ENCODE measurements around the gene IL1RAP. TPM values are rescaled to one million over a fixed set of nuclear protein-coding genes. Genes with fewer than 3 reads are reported as not detected.

Gene IL1RAP
- total and polyA plus RNA-seq, 2 donors (not counting 3 experiments of a cell fraction or from before 2014, with no cell fraction given) = 4.3 to 9.2 TPM

GRCh38 chr3:190658106-190658505, 144.2 kb downstream of the IL1RAP start:
- H3K4me2 ChIP-seq (ENCODE audit: insufficient read depth, low read length) = no peak overlapping the region
- H3K27ac ChIP-seq (ENCODE audit: insufficient read depth, low read depth, low read length) = no peak overlapping the region
- no peaks in the 10 kb centered on the region for H3K36me3 ChIP-seq (ENCODE audit: control insufficient read depth in 2 of 2, extremely low read depth in 1 of 2, insufficient read depth in 2 of 2, low read length in 2 of 2)
- ChIA-PET CTCF (no interaction called here), POLR2A (no interaction called here)
- BruUV-seq (replicated peaks) = no TSS peak
- no peaks in the 10 kb centered on the region for H3K9me3 ChIP-seq (replicated peaks; ENCODE audit: control insufficient read depth, insufficient read depth, low read length)
- H3K4me1 ChIP-seq (ENCODE audit: control insufficient read depth, extremely low read depth, insufficient read depth, low read length) = no peaks in the 10 kb centered on the region
- no peaks in the 10 kb centered on the region for H3K79me2 ChIP-seq (ENCODE audit: control insufficient read depth, insufficient read depth, low read length)
- H3K9me1 ChIP-seq (replicated peaks; ENCODE audit: control insufficient read depth, extremely low read depth, insufficient read depth, low read length) = no peaks in the 10 kb centered on the region
- no peaks in the 10 kb centered on the region for H4K20me1 ChIP-seq (replicated peaks; ENCODE audit: control insufficient read depth, extremely low read depth, insufficient read depth, low read length)
- intact Hi-C loops (cut with micrococcal nuclease) = no loop called here
- H3K9ac ChIP-seq (replicated peaks; ENCODE audit: extremely low read depth, insufficient read depth, low read length) = no peak overlapping the region
- TF ChIP-seq POLR2AphosphoS5 (IDR thresholded peaks at IDR 0.05; ENCODE audit: insufficient read depth, low read depth, low read length) (no peak), MYC (IDR thresholded peaks at IDR 0.05; ENCODE audit: low read depth, low read length) (no peak), FOS (IDR thresholded peaks at IDR 0.05; ENCODE audit: borderline replicate concordance, insufficient read depth, low read length) (no peak), CTCF (IDR thresholded peaks at IDR 0.05; ENCODE audit: extremely low read depth in 1 of 2, insufficient read depth in 1 of 2, low read depth in 1 of 2, low read length in 2 of 2) (no peak), GATA2 (IDR thresholded peaks at IDR 0.05; ENCODE audit: insufficient read depth, insufficient read length, low read depth, low read length) (no peak), POLR2A (IDR thresholded peaks at IDR 0.05; ENCODE audit: low read depth, low read length) (no peak), JUN (IDR thresholded peaks at IDR 0.05; ENCODE audit: borderline replicate concordance, insufficient read depth, insufficient read length, low read depth) (no peak), EZH2 (IDR thresholded peaks at IDR 0.05; ENCODE audit: borderline replicate concordance, low read depth, low read length, severe bottlenecking) (no peak), MAX (IDR thresholded peaks at IDR 0.05; ENCODE audit: insufficient read depth, insufficient read length) (no peak)
- H3K4me3 ChIP-seq (replicated peaks in 1 of 3; ENCODE audit: insufficient read depth in 1 of 3, low read depth in 1 of 3, low read length in 3 of 3) = no peak overlapping the region
- dilution Hi-C loops (cut with MboI; ENCODE audit: extremely low pct_ligation_motif_present, low sequenced_read_pairs) = no loop called here
- no peak overlapping the region for H2AFZ ChIP-seq (ENCODE audit: low read depth, low read length)
- no peaks in the 10 kb centered on the region for H3K27me3 ChIP-seq (ENCODE audit: control insufficient read depth in 2 of 2, insufficient read depth in 2 of 2, low read length in 2 of 2)
- FAIRE-seq (no peak), DNase-seq (ENCODE audit: low read depth, low spot score) (no peak)

Data from endothelial cell of umbilical vein (primary cell).